NCI-H526 (cell line): Measurements from ENCODE around the gene ZCRB1.
"Not testable (repeated sequence)": the region's sequence is repeated elsewhere in the genome, so short reads cannot be mapped to it uniquely, and the experiment has no call there.

Source experiments
- DNase-seq, 2 experiments: peaks; one replicate each; lab custom pipeline; 2025; lab: John Stamatoyannopoulos, UW

ZCRB1 gene, protein sequence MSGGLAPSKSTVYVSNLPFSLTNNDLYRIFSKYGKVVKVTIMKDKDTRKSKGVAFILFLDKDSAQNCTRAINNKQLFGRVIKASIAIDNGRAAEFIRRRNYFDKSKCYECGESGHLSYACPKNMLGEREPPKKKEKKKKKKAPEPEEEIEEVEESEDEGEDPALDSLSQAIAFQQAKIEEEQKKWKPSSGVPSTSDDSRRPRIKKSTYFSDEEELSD

GRCh38 chr12:42325653-42326474 is at the start of gene ZCRB1, which contains the start of gene PPHLN1:
TSS of gene ZCRB1 (minus strand) at chr12:42326094. CDS start at chr12:42324102, 1,992 bp downstream.
TSS of gene PPHLN1 (plus strand) at chr12:42326167. CDS start at chr12:42335903, 9,736 bp downstream.
- DNase-seq: peak; percentile 84 to 95

- DNase-seq: no peak
These were observed 47.8 kb upstream of the ZCRB1 start for GRCh38 chr12:42373669-42374068.

GRCh38 chr12:42372154-42372791 is 46.4 kb upstream of the ZCRB1 start:
- peak; percentile 20 to 64 for DNase-seq

DNA sequence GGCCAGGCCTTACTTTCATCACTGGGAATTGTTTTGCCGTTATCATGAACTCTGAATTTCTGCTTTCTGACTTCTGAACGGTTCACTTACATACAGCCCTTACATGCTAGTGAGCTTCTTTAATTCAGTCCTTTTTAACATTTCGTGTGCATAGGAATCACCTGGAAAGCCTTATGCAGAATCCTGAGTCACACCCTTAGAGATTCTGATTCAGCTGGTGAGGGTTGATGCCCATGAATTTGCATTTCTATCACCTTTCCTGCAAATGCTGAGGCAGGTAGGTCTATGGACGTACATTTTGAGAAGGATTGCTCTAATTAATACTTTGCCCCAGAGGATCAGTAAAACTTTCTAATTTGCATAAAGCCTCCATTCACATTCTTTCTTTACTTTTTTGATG is 44.1 kb upstream of the ZCRB1 start:
- DNase-seq: peak in 1 of 2 experiments; percentile 38

- DNase-seq: no peak
These were observed 39.6 kb upstream of the ZCRB1 start for GRCh38 chr12:42365486-42365885.

- no peak for DNase-seq
These were observed 38.8 kb upstream of the ZCRB1 start for GRCh38 chr12:42364692-42365091.

DNA sequence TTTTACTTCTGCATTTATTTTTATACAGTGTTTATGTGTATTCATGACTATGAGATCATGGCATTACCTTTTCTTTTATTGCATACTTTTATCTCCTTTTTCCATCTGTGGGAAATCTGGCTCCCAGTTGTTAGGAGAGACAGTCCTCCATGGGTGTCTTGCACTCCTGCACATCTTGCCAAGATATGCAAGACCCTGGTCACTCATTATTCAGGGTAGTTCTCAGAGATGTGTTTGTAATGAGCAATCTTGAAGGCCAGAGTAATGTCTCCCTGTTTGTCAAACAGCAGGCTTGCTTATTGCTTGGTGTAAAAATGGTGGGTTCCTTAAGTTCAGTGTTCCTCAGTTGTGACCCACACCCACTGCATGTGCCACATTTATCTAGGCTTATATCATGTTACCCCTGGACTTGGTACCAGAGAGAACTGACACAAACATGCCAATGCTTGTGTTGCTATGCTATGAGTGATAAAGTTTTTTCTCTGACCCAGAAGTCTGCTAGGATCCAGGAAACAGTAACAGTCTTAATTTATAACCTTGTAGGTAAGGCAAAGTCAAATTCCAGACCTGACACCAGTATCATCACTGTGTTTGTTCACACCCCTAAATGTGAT is 36.9 kb upstream of the ZCRB1 start:
- DNase-seq: no peak

- no peak for DNase-seq
These were observed 36.2 kb upstream of the ZCRB1 start for GRCh38 chr12:42361909-42362646.

DNA sequence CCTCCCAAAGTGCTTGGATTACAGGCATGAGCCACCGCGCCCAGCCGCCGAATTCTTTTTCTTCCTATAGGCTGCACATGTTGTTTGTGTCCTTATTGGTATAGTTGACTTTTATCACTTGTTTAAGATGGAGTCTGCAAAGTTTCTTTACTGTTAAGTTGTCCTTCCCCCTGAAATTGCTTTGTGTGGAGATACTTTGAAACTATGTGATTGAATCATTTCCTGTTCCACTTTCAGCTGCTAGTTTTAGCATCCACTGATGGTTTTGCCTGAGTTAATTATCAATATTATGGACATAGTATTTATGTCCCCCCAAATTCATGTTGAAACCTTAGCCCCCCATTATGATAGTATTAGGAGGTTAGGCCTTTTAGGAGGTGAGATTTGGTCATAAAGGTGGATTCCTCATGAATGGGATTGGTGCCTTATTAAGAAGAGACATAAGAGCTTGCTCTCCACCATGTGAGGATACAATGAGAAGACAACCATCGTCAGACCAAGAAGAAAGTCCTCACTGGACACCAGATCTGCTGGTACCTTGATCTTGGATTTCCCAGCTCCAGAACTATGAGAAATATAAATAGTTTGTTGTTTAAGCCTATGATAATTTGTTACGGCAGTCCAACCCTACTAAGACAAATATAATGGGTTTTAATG is 35.0 kb upstream of the ZCRB1 start:
- no peak for DNase-seq

DNA sequence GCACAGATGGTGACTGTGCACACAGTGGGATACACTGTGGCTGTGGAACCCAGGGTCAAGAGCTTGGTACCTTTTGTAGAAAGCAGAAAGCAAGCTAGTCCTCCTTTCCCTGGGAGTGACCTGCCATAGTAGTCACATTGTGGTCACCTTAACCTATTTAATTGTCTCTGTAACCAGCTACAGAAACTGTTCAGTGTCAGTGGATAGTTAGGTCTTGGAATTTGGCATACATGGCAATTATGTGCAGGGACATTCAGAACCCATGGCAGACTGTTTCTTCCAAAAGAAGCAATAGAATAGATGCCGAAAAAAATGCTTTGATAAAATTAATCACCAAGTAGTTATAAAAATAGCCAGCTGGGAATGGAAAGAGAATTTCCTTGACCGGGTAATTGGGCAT is 30.4 kb upstream of the ZCRB1 start:
- no peak for DNase-seq

DNA sequence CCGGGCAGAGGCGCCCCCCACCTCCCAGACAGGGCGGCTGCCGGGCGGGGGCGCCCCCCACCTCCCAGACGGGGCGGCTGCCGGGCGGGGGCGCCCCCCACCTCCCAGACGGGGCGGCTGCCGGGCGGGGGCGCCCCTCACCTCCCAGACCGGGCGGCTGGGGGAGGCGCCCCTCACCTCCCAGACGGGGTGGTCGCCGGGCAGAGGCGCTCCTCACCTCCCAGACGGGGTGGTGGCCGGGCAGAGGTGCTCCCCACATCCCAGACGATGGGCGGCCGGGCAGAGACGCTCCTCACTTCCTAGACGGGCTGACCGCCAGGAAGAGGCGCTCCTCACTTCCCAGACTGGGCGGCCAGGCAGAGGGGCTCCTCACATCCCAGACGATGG is 24.1 kb upstream of the ZCRB1 start:
- DNase-seq: not testable (repeated sequence)

DNA sequence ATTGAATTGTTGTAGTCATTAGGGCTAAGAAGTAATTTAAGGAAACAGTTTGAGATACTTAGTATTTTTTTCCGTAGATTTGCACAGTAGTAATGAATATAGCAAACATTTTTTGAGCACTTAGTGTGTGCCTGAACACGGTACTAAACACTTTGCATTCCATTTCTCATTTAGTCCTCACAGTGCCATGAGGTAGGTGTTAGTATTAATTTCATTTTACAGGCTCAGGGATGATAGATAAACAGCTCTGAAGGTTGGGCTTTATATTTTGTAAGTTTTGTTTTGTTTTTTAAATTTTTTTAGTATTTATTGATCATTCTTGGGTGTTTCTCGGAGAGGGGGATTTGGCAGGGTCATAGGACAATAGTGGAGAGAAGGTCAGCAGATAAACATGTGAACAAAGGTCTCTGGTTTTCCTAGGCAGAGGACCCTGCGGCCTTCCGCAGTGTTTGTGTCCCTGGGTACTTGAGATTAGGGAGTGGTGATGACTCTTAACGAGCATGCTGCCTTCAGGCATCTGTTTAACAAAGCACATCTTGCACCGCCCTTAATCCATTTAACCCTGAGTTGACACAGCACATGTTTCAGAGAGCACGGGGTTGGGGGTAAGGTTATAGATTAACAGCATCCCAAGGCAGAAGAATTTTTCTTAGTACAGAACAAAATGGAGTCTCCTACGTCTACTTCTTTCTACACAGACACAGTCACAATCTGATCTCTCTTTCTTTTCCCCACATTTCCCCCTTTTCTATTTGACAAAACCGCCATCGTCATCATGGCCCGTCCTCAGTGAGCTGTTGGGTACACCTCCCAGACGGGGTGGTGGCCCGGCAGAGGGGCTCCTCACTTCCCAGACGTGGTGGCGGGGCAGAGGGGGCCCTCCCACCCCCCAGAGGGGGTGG is 23.5 kb upstream of the ZCRB1 start:
- not testable (repeated sequence) for DNase-seq

DNA sequence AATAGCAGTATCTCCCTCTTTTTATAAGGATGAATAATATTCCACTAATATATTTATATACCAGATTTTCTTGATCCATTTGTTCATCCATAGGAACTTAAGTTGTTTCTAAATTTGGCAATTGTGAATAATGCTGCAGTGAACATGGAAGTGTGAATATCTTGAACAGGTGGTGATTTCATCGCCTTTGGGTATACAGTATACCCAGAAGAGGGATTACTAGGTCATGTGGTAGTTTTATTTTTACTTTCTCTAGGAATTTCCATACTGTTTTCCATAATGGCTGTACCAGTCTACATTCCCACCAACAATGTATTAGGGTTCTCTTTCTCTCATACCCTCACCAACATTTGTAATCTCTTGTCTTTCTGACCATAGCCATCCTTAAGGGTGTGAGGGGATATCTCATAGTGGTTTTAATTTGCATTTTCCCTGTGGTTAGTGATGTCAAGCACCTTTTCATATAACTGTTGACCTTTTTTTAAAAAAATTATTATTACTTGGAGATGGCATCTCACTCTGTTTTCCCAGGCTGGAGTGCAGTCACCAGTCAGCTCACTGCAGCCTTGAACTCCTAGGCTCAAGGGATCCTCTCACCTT is 20.6 kb upstream of the ZCRB1 start:
- DNase-seq: peak in 1 of 2 experiments; percentile 11

GRCh38 chr12:42343721-42344120 is 17.8 kb upstream of the ZCRB1 start:
- no peak for DNase-seq

DNA sequence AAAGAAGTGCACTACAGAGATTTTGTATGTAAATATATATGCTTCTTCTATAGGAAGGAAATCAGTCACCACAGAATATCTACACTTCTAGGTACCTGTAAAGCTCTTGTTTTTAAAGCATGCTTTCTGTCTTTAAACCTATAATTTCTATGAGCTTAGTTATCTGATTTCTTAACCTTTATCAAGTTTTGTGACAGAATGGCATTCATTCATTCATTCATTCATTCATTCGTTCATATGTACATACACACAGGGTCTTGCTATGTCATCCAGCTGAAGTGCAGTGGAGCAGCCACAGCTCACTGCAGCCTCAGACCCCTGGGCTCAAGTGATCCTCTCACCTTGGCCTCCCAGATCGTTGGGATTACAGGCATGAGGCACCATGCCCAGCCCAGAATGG is 16.1 kb upstream of the ZCRB1 start:
- DNase-seq: no peak

GRCh38 chr12:42338280-42338679 is 12.4 kb upstream of the ZCRB1 start:
- no peak for DNase-seq

- no peak for DNase-seq
These were observed 10.4 kb upstream of the ZCRB1 start for GRCh38 chr12:42336286-42336685.

DNA sequence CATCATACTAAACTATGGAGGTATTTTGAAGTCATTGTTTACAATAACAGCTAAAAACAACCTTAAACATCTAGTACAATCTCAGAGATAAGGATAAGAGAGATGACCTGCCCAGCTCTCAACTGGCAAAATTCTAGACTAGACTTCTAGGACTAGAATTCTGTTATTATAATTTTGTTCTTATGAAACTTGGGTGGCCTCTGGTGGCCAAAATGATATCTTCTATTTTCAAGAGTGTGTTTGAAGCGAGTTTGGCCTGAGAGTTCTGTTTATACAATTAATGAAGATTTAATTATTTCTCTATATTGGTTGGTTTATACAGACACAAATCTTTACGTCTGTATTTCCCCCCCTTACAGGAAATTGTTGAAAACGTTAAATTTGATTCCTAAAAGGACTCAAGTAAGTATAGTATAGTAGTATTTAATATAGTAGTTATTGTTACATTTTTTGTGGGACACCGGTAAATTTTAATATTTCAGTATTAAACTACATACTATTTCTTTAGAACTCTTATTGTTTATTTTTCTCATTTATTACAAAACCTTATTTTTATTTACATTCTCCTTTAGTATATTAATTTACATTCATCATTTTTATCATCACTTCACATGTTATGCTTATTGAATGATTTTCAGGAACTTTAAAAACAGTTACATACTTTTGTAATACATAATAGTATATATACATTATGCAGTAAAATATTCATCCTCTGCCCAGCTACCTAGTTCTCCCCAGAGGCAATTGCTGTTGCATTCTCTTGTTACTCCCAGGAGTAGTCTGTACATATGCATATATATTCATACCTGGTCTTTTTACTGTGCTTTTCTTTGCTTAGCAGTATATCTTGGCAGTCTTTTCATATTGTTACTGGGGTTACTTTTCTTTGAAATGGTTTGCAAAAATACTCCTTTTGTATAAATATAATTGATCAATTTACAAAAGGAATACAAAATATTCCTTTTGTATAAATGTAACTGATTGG is 6.7 kb upstream of the ZCRB1 start:
- peak; percentile 33 to 65 for DNase-seq
